ENCODE measurements around the gene CHCHD3. TPM values are rescaled to one million over a fixed set of nuclear protein-coding genes. Genes with fewer than 3 reads are reported as not detected.

Gene CHCHD3
- total RNA-seq, 3 donors from 2014 or later: 71.9 to 76.4 (median 72.9) TPM

DNA sequence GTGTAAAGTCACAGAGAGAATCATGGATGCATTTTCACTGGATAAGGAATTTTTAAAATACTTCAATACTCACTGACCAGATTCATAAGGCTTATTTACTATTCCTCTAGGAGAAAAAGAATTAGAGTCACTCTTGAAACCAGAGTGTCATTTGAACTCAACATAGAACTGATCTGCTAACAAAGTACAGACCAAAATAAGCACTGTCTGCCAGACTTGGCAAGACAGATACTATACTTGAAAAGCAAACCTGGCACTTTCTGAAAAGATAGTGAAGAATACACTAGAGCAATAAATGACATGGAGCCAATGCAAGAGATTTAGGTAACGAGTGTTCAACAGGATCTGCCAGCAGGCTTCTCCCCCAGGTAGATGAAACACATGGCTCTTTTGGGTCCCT, 215.3 kb downstream of the CHCHD3 start:
- no peak for DNase-seq
- Histone ChIP-seq H3K9me3 (no peaks in the 10 kb centered on the region), H3K36me3 (ENCODE audit: low read depth) (no peaks in the 10 kb centered on the region), H3K4me1 (ENCODE audit: low read depth) (no peaks in the 10 kb centered on the region), H3K4me3 (no peak overlapping the region)
- intact Hi-C loops (cut with DNase I, micrococcal nuclease): no loop called here
- ATAC-seq: no peak
- TF ChIP-seq, protein P1, sequence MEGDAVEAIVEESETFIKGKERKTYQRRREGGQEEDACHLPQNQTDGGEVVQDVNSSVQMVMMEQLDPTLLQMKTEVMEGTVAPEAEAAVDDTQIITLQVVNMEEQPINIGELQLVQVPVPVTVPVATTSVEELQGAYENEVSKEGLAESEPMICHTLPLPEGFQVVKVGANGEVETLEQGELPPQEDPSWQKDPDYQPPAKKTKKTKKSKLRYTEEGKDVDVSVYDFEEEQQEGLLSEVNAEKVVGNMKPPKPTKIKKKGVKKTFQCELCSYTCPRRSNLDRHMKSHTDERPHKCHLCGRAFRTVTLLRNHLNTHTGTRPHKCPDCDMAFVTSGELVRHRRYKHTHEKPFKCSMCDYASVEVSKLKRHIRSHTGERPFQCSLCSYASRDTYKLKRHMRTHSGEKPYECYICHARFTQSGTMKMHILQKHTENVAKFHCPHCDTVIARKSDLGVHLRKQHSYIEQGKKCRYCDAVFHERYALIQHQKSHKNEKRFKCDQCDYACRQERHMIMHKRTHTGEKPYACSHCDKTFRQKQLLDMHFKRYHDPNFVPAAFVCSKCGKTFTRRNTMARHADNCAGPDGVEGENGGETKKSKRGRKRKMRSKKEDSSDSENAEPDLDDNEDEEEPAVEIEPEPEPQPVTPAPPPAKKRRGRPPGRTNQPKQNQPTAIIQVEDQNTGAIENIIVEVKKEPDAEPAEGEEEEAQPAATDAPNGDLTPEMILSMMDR (IDR thresholded peaks at IDR 0.05): no peak

DNA sequence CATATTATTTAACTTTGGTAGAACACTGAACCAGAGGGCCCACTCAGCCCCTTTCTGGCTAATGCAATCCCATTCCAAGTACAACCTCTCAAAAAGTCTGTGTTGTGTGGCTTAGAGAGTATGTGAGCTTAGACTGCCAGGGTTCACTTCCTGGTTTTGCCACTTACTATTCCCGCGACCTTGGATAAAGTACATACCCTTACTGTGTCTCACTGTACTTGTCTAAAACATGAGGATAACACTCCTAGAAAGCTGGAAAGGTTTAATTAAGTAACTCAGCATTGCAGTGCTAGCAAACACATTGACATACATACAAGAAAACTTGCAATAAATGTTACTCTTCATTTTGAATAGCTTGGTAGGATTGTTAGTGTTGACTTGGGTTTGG, 215.8 kb downstream of the CHCHD3 start:
- DNase-seq: no peak
- no peak overlapping the region for H3K4me3 ChIP-seq
- TF ChIP-seq, protein P1 (IDR thresholded peaks at IDR 0.05): no peak
- H3K36me3 ChIP-seq (ENCODE audit: low read depth): no peaks in the 10 kb centered on the region
- no peaks in the 10 kb centered on the region for H3K9me3 ChIP-seq
- H3K4me1 ChIP-seq (ENCODE audit: low read depth): no peaks in the 10 kb centered on the region
- peak; percentile 28 for ATAC-seq
- intact Hi-C loops (cut with DNase I, micrococcal nuclease): no loop called here

DNA sequence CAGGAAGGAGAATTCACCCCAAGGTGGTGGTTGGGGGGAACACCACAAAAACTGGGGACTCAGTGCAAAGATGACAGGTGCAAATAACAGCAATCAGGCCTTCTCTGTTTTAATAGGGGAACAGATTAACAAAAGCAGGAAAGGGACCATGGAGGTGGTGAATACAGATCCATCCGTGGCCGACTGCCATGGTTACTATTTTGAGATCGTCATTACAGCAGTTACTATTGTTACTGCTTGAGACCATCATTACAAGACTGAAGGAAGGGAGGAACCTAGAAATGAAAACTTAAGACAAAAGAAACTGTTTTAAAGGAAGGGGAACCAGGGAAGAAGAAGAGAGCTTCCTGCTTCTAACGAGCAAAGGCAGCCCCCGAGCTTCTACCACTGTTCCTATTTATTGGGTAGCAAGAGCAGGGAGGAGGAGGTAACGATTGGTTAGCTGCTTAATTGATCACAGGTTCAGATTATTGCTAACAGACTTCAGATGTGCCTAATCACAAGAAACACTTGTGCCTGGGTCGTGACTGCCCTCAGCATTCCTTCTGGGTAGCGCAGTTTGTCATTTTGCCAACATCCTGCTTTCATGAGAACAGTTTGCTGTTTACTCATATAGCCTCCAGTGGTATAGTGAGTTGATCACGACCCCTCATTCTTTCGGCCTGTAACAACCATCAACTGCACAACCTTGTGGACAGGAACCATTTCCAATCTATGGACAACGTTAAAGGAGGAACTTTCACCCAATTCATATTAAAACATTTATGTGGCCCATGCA, 216.3 kb downstream of the CHCHD3 start:
- DNase-seq: no peak
- no peaks in the 10 kb centered on the region for H3K4me1 ChIP-seq (ENCODE audit: low read depth)
- H3K36me3 ChIP-seq (ENCODE audit: low read depth): no peaks in the 10 kb centered on the region
- ATAC-seq: no peak
- no peaks in the 10 kb centered on the region for H3K9me3 ChIP-seq
- TF ChIP-seq, protein P1 (IDR thresholded peaks at IDR 0.05): no peak
- no peak overlapping the region for H3K4me3 ChIP-seq
- intact Hi-C loops (cut with DNase I, micrococcal nuclease): no loop called here

DNA sequence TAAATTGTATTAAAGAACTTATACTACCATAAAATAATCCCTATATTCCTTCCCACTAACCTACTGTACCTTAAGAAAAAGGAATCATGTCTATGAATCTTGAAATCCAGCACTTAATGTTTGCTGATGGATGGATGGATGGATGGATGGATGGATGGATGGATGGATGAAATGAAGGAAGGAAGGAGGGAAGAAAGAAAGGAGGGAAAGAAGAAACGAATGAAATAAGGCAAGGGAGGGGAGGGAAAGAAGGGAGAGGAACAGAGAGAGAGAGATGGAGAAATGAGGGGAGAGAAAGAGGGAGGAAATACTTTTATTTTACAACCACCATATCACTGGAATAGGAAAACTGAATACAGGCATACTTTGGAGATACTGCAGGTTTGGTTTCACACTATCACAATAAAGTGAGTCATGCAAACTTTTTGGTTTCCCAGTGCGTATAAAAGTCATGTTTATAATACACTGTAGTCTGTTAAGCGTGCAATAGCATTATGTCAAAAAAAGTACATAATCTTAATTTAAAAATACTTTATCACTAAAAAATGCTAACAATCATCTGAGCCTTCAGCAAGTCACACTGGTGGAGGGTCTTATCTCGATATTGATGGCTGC, 219.8 kb downstream of the CHCHD3 start:
- H3K36me3 ChIP-seq (ENCODE audit: low read depth): no peaks in the 10 kb centered on the region
- no peak for ATAC-seq
- no peaks in the 10 kb centered on the region for H3K9me3 ChIP-seq
- H3K4me1 ChIP-seq (ENCODE audit: low read depth): no peaks in the 10 kb centered on the region
- no peak overlapping the region for H3K4me3 ChIP-seq
- intact Hi-C loops (cut with DNase I, micrococcal nuclease): no loop called here
- no peak for DNase-seq
- TF ChIP-seq, protein P1 (IDR thresholded peaks at IDR 0.05): no peak

DNA sequence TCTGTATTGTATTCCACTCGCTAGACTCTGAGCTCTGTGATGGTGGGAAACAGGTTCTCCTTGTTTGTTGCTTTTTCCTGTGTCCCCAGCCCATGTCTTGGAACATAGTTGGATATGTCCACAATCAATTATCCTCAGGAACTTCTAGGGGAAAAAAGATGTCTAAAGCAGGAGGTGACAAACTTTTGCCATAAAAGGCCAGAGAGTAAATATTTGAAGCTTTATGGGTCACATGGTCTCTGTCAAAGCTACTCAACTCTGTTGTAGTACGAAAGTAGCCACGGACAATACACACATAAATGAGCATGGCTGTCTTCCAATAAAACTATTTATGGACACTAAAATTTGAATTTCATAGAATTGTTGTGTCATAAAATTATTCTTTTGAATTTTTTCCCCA, 220.5 kb downstream of the CHCHD3 start:
- DNase-seq (no peak), ATAC-seq (no peak)
- Histone ChIP-seq H3K36me3 (ENCODE audit: low read depth) (no peaks in the 10 kb centered on the region), H3K4me1 (ENCODE audit: low read depth) (no peaks in the 10 kb centered on the region), H3K4me3 (no peak overlapping the region), H3K9me3 (no peaks in the 10 kb centered on the region)
- intact Hi-C loops (cut with DNase I, micrococcal nuclease): no loop called here
- TF ChIP-seq, protein P1 (IDR thresholded peaks at IDR 0.05): no peak

Data from mucosa of descending colon (tissue), 3 donors.